B cell (primary cell): ENCODE data around the gene BAAT. TPM values are rescaled to one million over a fixed set of nuclear protein-coding genes. Genes with fewer than 3 reads are reported as not detected.

Source experiments
- ATAC-seq: fragments of 200-7000 bp; cut with Tn5 transposase; one replicate; pipeline ENCODE4 v1.10.0; 2021; ENCODE audit warnings: low read depth, mild to moderate bottlenecking, moderate number of reproducible peaks, moderate library complexity
- CTCF ChIA-PET: fragments of 350-600 bp; sonication (Branson Sonifier 250); formaldehyde crosslinking; loops from one replicate; lab custom pipeline; 2021; ENCODE audit warnings: antibody characterized with exemption, inconsistent platforms; lab: Charles Lee
- POLR2A ChIA-PET: fragments of 350-600 bp; sonication (Branson Sonifier 250); formaldehyde crosslinking; loops from one replicate; lab custom pipeline; 2021; ENCODE audit warnings: antibody characterized with exemption; lab: Charles Lee
- DNase-seq: peaks from one replicate; pipeline ENCODE4 v3.0.0; 2013
- H2AFZ ChIP-seq: 2 replicates; pipeline ENCODE4 v1.6.1; 2012; ENCODE audit warnings: mild to moderate bottlenecking, low read depth, low read length; ENCODE audit not compliant: insufficient read depth, poor library complexity, severe bottlenecking
- H3K27ac ChIP-seq, 2 donors: 1 replicate in 1 of 2; 2 replicates in 1 of 2; pipeline ENCODE4 v1.5.1; 2012 to 2013; ENCODE audit warnings: low read length in 2 of 2, mild to moderate bottlenecking in 2 of 2, moderate library complexity in 1 of 2
- H3K27me3 ChIP-seq, 4 experiments: fragments of 200-600 bp in 1 of 4; sonication (generic) in 1 of 4; replicated peaks in 1 of 4; 1 replicate in 2 of 4; 2 replicates in 2 of 4; pipeline versions ENCODE4 v1.6.1 to v1.7.0; 2013 to 2016; ENCODE audit warnings: low read length in 3 of 4, mild to moderate bottlenecking in 2 of 4, mixed read lengths in 1 of 4, moderate library complexity in 1 of 4; ENCODE audit not compliant: insufficient read depth in 4 of 4, control insufficient read depth in 3 of 4; ENCODE audit errors: control extremely low read depth in 1 of 4
- H3K36me3 ChIP-seq, 2 experiments: replicated peaks in 1 of 2; 1 replicate in 1 of 2; 2 replicates in 1 of 2; pipeline versions ENCODE4 v1.6.1 to v1.7.1; 2013; ENCODE audit warnings: low read length in 1 of 2; ENCODE audit not compliant: insufficient read depth in 2 of 2, control insufficient read depth in 1 of 2; ENCODE audit errors: control extremely low read depth in 1 of 2, extremely low read depth in 1 of 2
- H3K4me1 ChIP-seq, 2 donors: fragments of 200-600 bp in 1 of 2; sonication (generic) in 1 of 2; 1 replicate in 1 of 2; 2 replicates in 1 of 2; pipeline versions ENCODE4 v1.5.1 to v1.6.1; 2013 to 2017; ENCODE audit warnings: low read length in 2 of 2; ENCODE audit not compliant: control insufficient read depth in 2 of 2, insufficient read depth in 2 of 2
- H3K4me2 ChIP-seq: replicated peaks from 2 replicates; pipeline ENCODE3; 2012; ENCODE audit warnings: mild to moderate bottlenecking, low read depth, low read length; ENCODE audit not compliant: poor library complexity, severe bottlenecking
- H3K4me3 ChIP-seq, 5 experiments: fragments of 200-600 bp in 1 of 5; sonication (generic) in 1 of 5; 1 replicate in 3 of 5; 2 replicates in 2 of 5; pipeline versions ENCODE4 v1.5.1 to v1.7.0; 2011 to 2016; ENCODE audit warnings: low read length in 4 of 5, mild to moderate bottlenecking in 4 of 5, low read depth in 2 of 5, control low read depth in 1 of 5, moderate library complexity in 1 of 5; ENCODE audit not compliant: insufficient read depth in 1 of 5; ENCODE audit errors: control extremely low read depth in 1 of 5, extremely low read depth in 1 of 5
- H3K79me2 ChIP-seq: fragments of 200-600 bp; sonication (generic); one replicate; pipeline ENCODE4 v1.6.0; 2016; ENCODE audit warnings: low read length; ENCODE audit not compliant: control insufficient read depth, insufficient read depth
- H3K9ac ChIP-seq: fragments of 200-600 bp; sonication (generic); 2 replicates; pipeline ENCODE4 v1.6.1; 2017; ENCODE audit warnings: mild to moderate bottlenecking, low read length, moderate library complexity
- H3K9me3 ChIP-seq, 3 donors: one replicate each; pipeline versions ENCODE4 v1.6.1 to v1.7.1; 2013; ENCODE audit warnings: low read length in 2 of 3; ENCODE audit not compliant: control insufficient read depth in 2 of 3, insufficient read depth in 1 of 3; ENCODE audit errors: control extremely low read depth in 1 of 3
- H4K20me1 ChIP-seq: 2 replicates; pipeline ENCODE4 v1.6.0; 2012; ENCODE audit warnings: mild to moderate bottlenecking, low read length; ENCODE audit not compliant: insufficient read depth, control insufficient read depth, poor library complexity, severe bottlenecking
- H3K27ac Mint-ChIP-seq: one replicate; pipeline ENCODE4 v1.8.0; 2021; ENCODE audit warnings: mixed read lengths
- H3K27me3 Mint-ChIP-seq: one replicate; pipeline ENCODE4 v1.8.0; 2021; ENCODE audit warnings: mixed read lengths
- H3K4me1 Mint-ChIP-seq: one replicate; pipeline ENCODE4 v1.8.0; 2021; ENCODE audit warnings: mixed read lengths
- H3K4me3 Mint-ChIP-seq: one replicate; pipeline ENCODE4 v1.8.0; 2021; ENCODE audit warnings: mixed read lengths
- H3K9me3 Mint-ChIP-seq: one replicate; pipeline ENCODE4 v1.8.0; 2022; ENCODE audit warnings: mixed read lengths; ENCODE audit not compliant: insufficient read depth
- CTCF ChIP-seq: fragments of 200-600 bp; IDR thresholded peaks from one replicate; pipeline ENCODE4 v1.8.0; 2022; ENCODE audit warnings: antibody characterized with exemption, mild to moderate bottlenecking
- EZH2 ChIP-seq: IDR thresholded peaks from 2 replicates; pipeline ENCODE4 v1.6.1; 2012; ENCODE audit warnings: borderline replicate concordance, low read depth, mild to moderate bottlenecking, moderate library complexity, low read length; ENCODE audit not compliant: insufficient read depth, poor library complexity, severe bottlenecking
- WGBS: methylation state at CpG from one replicate; pipeline ENCODE4 v1.1.5; 2013; ENCODE audit warnings: missing lambda C conversion rate; ENCODE audit not compliant: insufficient coverage; 5-methylcytosine and 5-hydroxymethylcytosine counted together
- intact Hi-C: fragments of 100-400 bp; cut with micrococcal nuclease; formaldehyde crosslinking; loops from one replicate; pipeline ENCODE4 v1.10.0; 2022
- polyA plus RNA-seq: library from polyadenylated mRNA; depleted of rRNA; stranded (reverse); fragments of >200 nt; gene quantifications from 2 replicates; pipeline ENCODE4 v1.2.3, GENCODE V29; 2012
- total RNA-seq, 2 donors: library from RNA; stranded (reverse); fragments of 120-200 nt in 1 of 2; gene quantifications; 1 replicate in 1 of 2; 2 replicates in 1 of 2; pipeline versions ENCODE4 v1.2.3 to v1.2.4, GENCODE V29; 2013 to 2022

The BAAT gene
- total and polyA plus RNA-seq, 2 donors (not counting 1 experiment from before 2014, with no cell fraction given), result 0.07 TPM; not detected in 1

DNA sequence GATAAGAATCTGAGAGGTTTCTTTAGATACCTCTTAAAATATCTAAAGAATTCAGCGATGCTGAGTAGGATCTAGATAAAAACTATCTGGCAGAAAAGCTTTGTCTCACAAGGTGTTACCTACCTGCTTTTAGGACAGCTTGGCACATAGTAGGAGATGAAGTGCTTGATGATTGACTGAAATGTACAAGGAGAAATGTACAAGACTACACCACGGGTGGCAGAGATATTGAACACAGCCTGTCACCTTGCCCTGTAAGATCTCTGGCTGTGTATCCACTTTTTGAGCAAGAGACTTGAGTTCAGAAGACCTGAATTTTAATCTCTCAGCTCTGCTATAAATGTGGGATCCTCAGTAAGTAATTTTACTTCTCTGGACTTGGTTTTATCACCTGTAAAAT is 35.1 kb upstream of the BAAT start:
- Mint-ChIP-seq H3K27me3 (peaks cover 4% of the 10 kb centered on the region), H3K9me3 (peaks cover 13% of the 10 kb centered on the region), H3K4me1 (no peaks in the 10 kb centered on the region), H3K4me3 (no peak overlapping the region), H3K27ac (no peak overlapping the region)
- intact Hi-C loops, result no loop called here
- H3K36me3 ChIP-seq, result no peaks in the 10 kb centered on the region
- no peak overlapping the region for H3K9ac ChIP-seq
- H3K4me2 ChIP-seq, result no peak overlapping the region
- 100% methylated on average over 2 of the region's 2 CpGs for WGBS
- DNase-seq (no peak), ATAC-seq (no peak)
- ChIA-PET POLR2A (no interaction called here), CTCF (no interaction called here)
- no peaks in the 10 kb centered on the region for H3K27me3 ChIP-seq
- H3K27ac ChIP-seq, result no peak overlapping the region
- TF ChIP-seq EZH2 (no peak), CTCF (no peak)
- no peaks in the 10 kb centered on the region for H3K4me1 ChIP-seq
- no peak overlapping the region for H2AFZ ChIP-seq
- peaks cover 0 to 23% (median 0%) of the 10 kb centered on the region in 3 donors for H3K9me3 ChIP-seq
- no peak overlapping the region for H3K4me3 ChIP-seq
- H3K79me2 ChIP-seq, result no peaks in the 10 kb centered on the region
- H4K20me1 ChIP-seq, result no peaks in the 10 kb centered on the region

GRCh38 chr9:101418518-101419430 is 34.0 kb upstream of the BAAT start:
- intact Hi-C loops, result no loop called here
- no peaks in the 10 kb centered on the region for H3K4me1 ChIP-seq
- Mint-ChIP-seq H3K9me3 (peaks cover 16% of the 10 kb centered on the region), H3K27me3 (peaks cover 4% of the 10 kb centered on the region), H3K4me1 (no peaks in the 10 kb centered on the region), H3K4me3 (no peak overlapping the region), H3K27ac (no peak overlapping the region)
- no peak overlapping the region for H3K27ac ChIP-seq
- 85% methylated on average over 6 of the region's 7 CpGs for WGBS
- no peaks in the 10 kb centered on the region for H3K36me3 ChIP-seq
- no peak for DNase-seq
- peaks cover 0 to 29% (median 0%) of the 10 kb centered on the region in 3 donors for H3K9me3 ChIP-seq
- ATAC-seq, result no peak
- POLR2A ChIA-PET, result no interaction called here
- no peaks in the 10 kb centered on the region for H3K27me3 ChIP-seq
- TF ChIP-seq EZH2 (no peak), CTCF (no peak)
- no peaks in the 10 kb centered on the region for H4K20me1 ChIP-seq
- no peak overlapping the region for H2AFZ ChIP-seq
- no peak overlapping the region for H3K4me2 ChIP-seq
- CTCF ChIA-PET, result no interaction called here
- H3K4me3 ChIP-seq, result no peak overlapping the region
- no peak overlapping the region for H3K9ac ChIP-seq
- H3K79me2 ChIP-seq, result no peaks in the 10 kb centered on the region
